Loucy (cell line): ENCODE measurements around the gene PLA2G2F.

Experiments
- EZH2phosphoT487 ChIP-seq: fragments of 200-600 bp; IDR thresholded peaks from 2 replicates; pipeline ENCODE4 v1.6.1; 2018; ENCODE audit warnings: antibody characterized with exemption, mild to moderate bottlenecking, moderate library complexity, borderline replicate concordance
- TF ChIP-seq, protein P1 (sequence below): fragments of 200-600 bp; sonication (generic); conservative IDR thresholded peaks from 2 replicates; pipeline ENCODE4 v1.5.1; 2014; ENCODE audit warnings: mild to moderate bottlenecking, antibody characterized with exemption, low read length

DNA sequence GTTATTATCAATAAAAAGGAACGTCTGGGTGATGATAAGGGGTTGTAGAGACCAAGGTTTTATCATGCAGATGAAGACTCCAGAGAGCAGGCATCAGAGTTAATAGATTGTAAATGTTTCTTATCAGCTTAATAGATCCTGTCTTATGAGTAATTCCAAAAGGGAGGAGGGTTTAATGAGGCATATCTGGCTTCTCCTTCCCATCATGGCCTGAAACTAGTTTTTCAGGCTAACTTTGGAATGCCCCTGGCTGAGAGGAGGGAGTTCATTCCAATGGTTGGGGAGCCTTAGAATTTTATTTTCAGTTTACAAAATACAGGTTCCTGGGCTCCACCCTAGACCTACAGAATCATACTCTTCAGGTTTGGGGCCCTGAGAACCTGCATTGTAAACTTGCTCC, 33.3 kb upstream of the PLA2G2F start:
- TF ChIP-seq, protein P1, sequence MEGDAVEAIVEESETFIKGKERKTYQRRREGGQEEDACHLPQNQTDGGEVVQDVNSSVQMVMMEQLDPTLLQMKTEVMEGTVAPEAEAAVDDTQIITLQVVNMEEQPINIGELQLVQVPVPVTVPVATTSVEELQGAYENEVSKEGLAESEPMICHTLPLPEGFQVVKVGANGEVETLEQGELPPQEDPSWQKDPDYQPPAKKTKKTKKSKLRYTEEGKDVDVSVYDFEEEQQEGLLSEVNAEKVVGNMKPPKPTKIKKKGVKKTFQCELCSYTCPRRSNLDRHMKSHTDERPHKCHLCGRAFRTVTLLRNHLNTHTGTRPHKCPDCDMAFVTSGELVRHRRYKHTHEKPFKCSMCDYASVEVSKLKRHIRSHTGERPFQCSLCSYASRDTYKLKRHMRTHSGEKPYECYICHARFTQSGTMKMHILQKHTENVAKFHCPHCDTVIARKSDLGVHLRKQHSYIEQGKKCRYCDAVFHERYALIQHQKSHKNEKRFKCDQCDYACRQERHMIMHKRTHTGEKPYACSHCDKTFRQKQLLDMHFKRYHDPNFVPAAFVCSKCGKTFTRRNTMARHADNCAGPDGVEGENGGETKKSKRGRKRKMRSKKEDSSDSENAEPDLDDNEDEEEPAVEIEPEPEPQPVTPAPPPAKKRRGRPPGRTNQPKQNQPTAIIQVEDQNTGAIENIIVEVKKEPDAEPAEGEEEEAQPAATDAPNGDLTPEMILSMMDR = no peak
- TF ChIP-seq EZH2phosphoT487 = no peak
